Measurements from ENCODE around the gene RGS7. TPM values are rescaled to one million over a fixed set of nuclear protein-coding genes. Genes with fewer than 3 reads are reported as not detected.

The RGS7 gene
- total and polyA plus RNA-seq, 2 of the 8 experiments (the other 6 are each of a cell fraction or from before 2014, with no cell fraction given): 1.6 to 3.0 TPM

GRCh38 chr1:240912821-240913220 is 444.2 kb downstream of the RGS7 start:
- CTCF ChIA-PET (ENCODE audit: partially characterized antibody): interaction anchor here (1.6 kb wide), 1 partner anchor 24 kb away, joined by 8 read pairs; no protein-coding TSS in a partner anchor
- FAIRE-seq: no peak
- TF ChIP-seq HDAC2 (IDR thresholded peaks at IDR 0.05; ENCODE audit: borderline replicate concordance in 1 of 2, low read depth in 2 of 2, low read length in 2 of 2) (no peak), BCL11A (IDR thresholded peaks at IDR 0.05; ENCODE audit: low read depth in 2 of 2, low read length in 2 of 2) (no peak), ZNF274 (IDR thresholded peaks at IDR 0.05; ENCODE audit: borderline replicate concordance, extremely low read depth, low read length) (no peak), POLR2A (IDR thresholded peaks at IDR 0.05; ENCODE audit: control extremely low read depth in 1 of 2, low read depth in 2 of 2, low read length in 2 of 2) (no peak), TAF7 (optimal IDR thresholded peaks at IDR 0.05; ENCODE audit: borderline replicate concordance, low read depth, low read length) (no peak), HDAC6 (IDR thresholded peaks at IDR 0.05; ENCODE audit: low read depth, low read length) (no peak), SP1 (IDR thresholded peaks at IDR 0.05; ENCODE audit: low read depth, low read length) (no peak), BRCA1 (IDR thresholded peaks at IDR 0.05; ENCODE audit: low read depth, low read length) (no peak), CREB1 (IDR thresholded peaks at IDR 0.05) (no peak), SIRT6 (IDR thresholded peaks at IDR 0.05; ENCODE audit: low read length) (no peak), BACH1 (IDR thresholded peaks at IDR 0.05; ENCODE audit: low read length) (no peak), SRF (IDR thresholded peaks at IDR 0.05; ENCODE audit: low read depth, low read length) (no peak), GABPA (IDR thresholded peaks at IDR 0.05; ENCODE audit: borderline replicate concordance, insufficient read depth, low read length) (no peak)
- TF ChIP-seq, protein P1, sequence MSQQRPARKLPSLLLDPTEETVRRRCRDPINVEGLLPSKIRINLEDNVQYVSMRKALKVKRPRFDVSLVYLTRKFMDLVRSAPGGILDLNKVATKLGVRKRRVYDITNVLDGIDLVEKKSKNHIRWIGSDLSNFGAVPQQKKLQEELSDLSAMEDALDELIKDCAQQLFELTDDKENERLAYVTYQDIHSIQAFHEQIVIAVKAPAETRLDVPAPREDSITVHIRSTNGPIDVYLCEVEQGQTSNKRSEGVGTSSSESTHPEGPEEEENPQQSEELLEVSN (IDR thresholded peaks at IDR 0.05): no peak

More at GRCh38 chr1:240912821-240913220, 444.2 kb downstream of the RGS7 start:
- Histone ChIP-seq H3K4me3 (ENCODE audit: extremely low read depth in 1 of 4, insufficient read depth in 2 of 4, low read depth in 3 of 4, low read length in 4 of 4) (no peak overlapping the region), H3K27me3 (replicated peaks in 1 of 4; ENCODE audit: control insufficient read depth in 3 of 4, extremely low read depth in 1 of 4, insufficient read depth in 3 of 4, low read length in 3 of 4) (no peaks in the 10 kb centered on the region), H3K9ac (replicated peaks in 1 of 4; ENCODE audit: extremely low read depth in 1 of 4, low read depth in 3 of 4, low read length in 3 of 4) (no peak overlapping the region), H3K18ac (ENCODE audit: extremely low read depth, low read length) (no peak overlapping the region), H4K5ac (ENCODE audit: insufficient read length, low read depth, low read length) (no peak overlapping the region), H3K79me2 (ENCODE audit: control insufficient read depth in 1 of 2, insufficient read depth in 2 of 2, low read length in 2 of 2) (no peaks in the 10 kb centered on the region), H2BK12ac (ENCODE audit: low read depth, low read length) (no peak overlapping the region), H3K56ac (replicated peaks; ENCODE audit: insufficient read length, low read depth, low read length) (no peak overlapping the region), H3K4me1 (replicated peaks in 1 of 4; ENCODE audit: control insufficient read depth in 3 of 4, insufficient read depth in 4 of 4, low read length in 3 of 4) (0 out of 7 replicates have a peak, but pooled peaks cover 0 to 3% (median 0%) of the 10 kb centered on the region in 4 experiments), H3K4ac (replicated peaks; ENCODE audit: insufficient read length, low read depth, low read length) (no peak overlapping the region), H3K9me3 (ENCODE audit: insufficient read depth in 2 of 2, low read depth in 1 of 2, low read length in 1 of 2) (no peaks in the 10 kb centered on the region), H3K79me1 (ENCODE audit: low read depth, low read length) (no peaks in the 10 kb centered on the region), H2BK120ac (replicated peaks; ENCODE audit: low read depth, low read length) (no peak overlapping the region), H3K27ac (ENCODE audit: low read depth, low read length) (no peak overlapping the region), H3K23ac (ENCODE audit: insufficient read length) (no peak overlapping the region), H2BK5ac (ENCODE audit: low read depth, low read length) (no peak overlapping the region), H2AFZ (ENCODE audit: low read length) (no peak overlapping the region), H2AK5ac (ENCODE audit: low read depth, low read length) (no peak overlapping the region), H3K4me2 (ENCODE audit: insufficient read depth in 1 of 2, low read depth in 2 of 2, low read length in 2 of 2) (no peak overlapping the region), H4K8ac (ENCODE audit: extremely low read depth, insufficient read depth, low read length) (no peak overlapping the region), H3K23me2 (ENCODE audit: low read depth, low read length) (no peaks in the 10 kb centered on the region), H4K20me1 (replicated peaks in 1 of 2; ENCODE audit: control insufficient read depth in 1 of 2, insufficient read depth in 2 of 2, low read length in 2 of 2) (no peaks in the 10 kb centered on the region), H2BK20ac (ENCODE audit: low read length) (no peak overlapping the region), H4K91ac (replicated peaks; ENCODE audit: insufficient read length, low read length) (no peak overlapping the region), H2BK15ac (ENCODE audit: low read length) (no peak overlapping the region), H3K36me3 (ENCODE audit: control insufficient read depth in 2 of 4, insufficient read depth in 4 of 4, low read length in 3 of 4) (no peaks in the 10 kb centered on the region), H3K14ac (ENCODE audit: insufficient read length) (no peak overlapping the region)
- 82% methylated on average over 4 of the region's 4 CpGs; no CpG with 5 or more reads in 1 of the 2 experiments for WGBS, 2 experiments (ENCODE audit: extremely low coverage in 1 of 2, insufficient coverage in 1 of 2, insufficient read length in 1 of 2, insufficient replicate concordance in 2 of 2, low coverage in 1 of 2, low lambda C conversion rate in 2 of 2, missing lambda C conversion rate in 1 of 2)
- no peak for DNase-seq (ENCODE audit: low read depth in 1 of 2, low spot score in 2 of 2)
- POLR2A ChIA-PET (ENCODE audit: partially characterized antibody): no interaction called here
